Measurements from ENCODE around the gene STX18.
"Not testable (repeated sequence)": the region's sequence is repeated elsewhere in the genome, so short reads cannot be mapped to it uniquely, and the experiment has no call there.

STX18 gene

GRCh38 chr4:4423706-4424498, 117.9 kb downstream of the STX18 start:
- H3K4me3 ChIP-seq (ENCODE audit: control insufficient read depth, low read depth, low read length): no peak overlapping the region
- DNase-seq (ENCODE audit: low read depth): no peak
- no peak for TF ChIP-seq CTCF (conservative IDR thresholded peaks at IDR 0.05; ENCODE audit: control insufficient read depth, insufficient read depth, low read depth, low read length)

GRCh38 chr4:4422856-4423499, 118.9 kb downstream of the STX18 start:
- no peak for DNase-seq (ENCODE audit: low read depth)
- H3K4me3 ChIP-seq (ENCODE audit: control insufficient read depth, low read depth, low read length): no peak overlapping the region
- no peak for TF ChIP-seq CTCF (conservative IDR thresholded peaks at IDR 0.05; ENCODE audit: control insufficient read depth, insufficient read depth, low read depth, low read length)

GRCh38 chr4:4422117-4422516, 119.7 kb downstream of the STX18 start:
- not testable (repeated sequence) for H3K4me3 ChIP-seq (ENCODE audit: control insufficient read depth, low read depth, low read length); DNase-seq (ENCODE audit: low read depth)

GRCh38 chr4:4421356-4421755, 120.5 kb downstream of the STX18 start:
- no peak for DNase-seq (ENCODE audit: low read depth)
- no peak overlapping the region for H3K4me3 ChIP-seq (ENCODE audit: control insufficient read depth, low read depth, low read length)
- no peak for TF ChIP-seq CTCF (conservative IDR thresholded peaks at IDR 0.05; ENCODE audit: control insufficient read depth, insufficient read depth, low read depth, low read length)

- TF ChIP-seq CTCF (conservative IDR thresholded peaks at IDR 0.05; ENCODE audit: control insufficient read depth, insufficient read depth, low read depth, low read length): no peak
- no peak overlapping the region for H3K4me3 ChIP-seq (ENCODE audit: control insufficient read depth, low read depth, low read length)
- DNase-seq (ENCODE audit: low read depth): no peak
Measured at GRCh38 chr4:4420421-4420820, 121.4 kb downstream of the STX18 start.

- no peak for DNase-seq (ENCODE audit: low read depth)
- no peak for TF ChIP-seq CTCF (conservative IDR thresholded peaks at IDR 0.05; ENCODE audit: control insufficient read depth, insufficient read depth, low read depth, low read length)
- no peak overlapping the region for H3K4me3 ChIP-seq (ENCODE audit: control insufficient read depth, low read depth, low read length)
Measured at GRCh38 chr4:4419896-4420295, 122.0 kb downstream of the STX18 start.

- no peak for DNase-seq (ENCODE audit: low read depth)
- TF ChIP-seq CTCF (conservative IDR thresholded peaks at IDR 0.05; ENCODE audit: control insufficient read depth, insufficient read depth, low read depth, low read length): no peak
- H3K4me3 ChIP-seq (ENCODE audit: control insufficient read depth, low read depth, low read length): no peak overlapping the region
Measured at GRCh38 chr4:4418676-4419390, 123.0 kb downstream of the STX18 start.
